MM.1S (cell line): ENCODE data around the gene KIAA0825.

ENCODE experiments used
- EZH2 ChIP-seq: fragments of 300-600 bp; sonication (generic); optimal IDR thresholded peaks from 2 replicates; pipeline ENCODE3; 2017; ENCODE audit warnings: low read depth, mild to moderate bottlenecking, antibody characterized with exemption, low read length, mixed read lengths
- EZH2phosphoT487 ChIP-seq: fragments of 300-600 bp; sonication (generic); IDR thresholded peaks from 2 replicates; pipeline ENCODE4 v1.6.1; 2018; ENCODE audit warnings: antibody characterized with exemption, low read length
- TF ChIP-seq, protein P1 (sequence below): fragments of 300-600 bp; sonication (generic); IDR thresholded peaks from 2 replicates; pipeline ENCODE4 v1.5.1; 2016; ENCODE audit warnings: antibody characterized with exemption, low read length, mixed read lengths

DNA sequence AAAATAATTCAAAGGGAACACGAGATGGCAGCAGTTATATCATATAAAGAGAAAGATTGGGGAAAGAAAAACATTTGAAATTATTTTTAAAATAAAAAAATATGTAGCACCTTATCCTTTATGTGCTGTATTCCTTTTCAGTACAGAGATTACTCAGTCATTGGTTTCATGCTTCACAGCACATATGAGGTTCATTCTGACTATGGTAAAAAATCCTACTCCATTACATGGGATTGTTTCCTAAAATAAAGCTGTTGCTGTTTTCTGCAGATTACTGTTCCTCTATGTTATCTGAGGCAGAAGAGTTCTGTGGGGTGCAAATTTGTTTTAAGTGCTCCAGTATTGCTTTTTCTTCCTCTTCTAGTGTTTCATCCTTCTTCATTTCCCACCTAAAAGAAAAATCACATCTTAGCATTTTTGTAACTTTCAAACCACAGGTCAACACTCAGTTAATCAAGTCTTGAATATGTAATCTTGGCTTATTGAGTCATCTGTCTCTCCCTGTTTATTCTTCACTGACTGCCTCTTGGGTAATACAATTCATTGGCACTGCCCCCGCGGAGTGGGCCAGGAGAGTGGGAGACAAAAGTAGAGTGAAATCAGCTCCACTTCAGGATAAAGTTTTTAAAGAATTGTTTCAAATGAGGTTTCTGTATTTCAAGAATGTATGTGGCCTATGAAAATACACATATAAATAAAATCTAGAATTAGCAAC lies 464.5 kb downstream of the KIAA0825 start:
- TF ChIP-seq, protein P1, sequence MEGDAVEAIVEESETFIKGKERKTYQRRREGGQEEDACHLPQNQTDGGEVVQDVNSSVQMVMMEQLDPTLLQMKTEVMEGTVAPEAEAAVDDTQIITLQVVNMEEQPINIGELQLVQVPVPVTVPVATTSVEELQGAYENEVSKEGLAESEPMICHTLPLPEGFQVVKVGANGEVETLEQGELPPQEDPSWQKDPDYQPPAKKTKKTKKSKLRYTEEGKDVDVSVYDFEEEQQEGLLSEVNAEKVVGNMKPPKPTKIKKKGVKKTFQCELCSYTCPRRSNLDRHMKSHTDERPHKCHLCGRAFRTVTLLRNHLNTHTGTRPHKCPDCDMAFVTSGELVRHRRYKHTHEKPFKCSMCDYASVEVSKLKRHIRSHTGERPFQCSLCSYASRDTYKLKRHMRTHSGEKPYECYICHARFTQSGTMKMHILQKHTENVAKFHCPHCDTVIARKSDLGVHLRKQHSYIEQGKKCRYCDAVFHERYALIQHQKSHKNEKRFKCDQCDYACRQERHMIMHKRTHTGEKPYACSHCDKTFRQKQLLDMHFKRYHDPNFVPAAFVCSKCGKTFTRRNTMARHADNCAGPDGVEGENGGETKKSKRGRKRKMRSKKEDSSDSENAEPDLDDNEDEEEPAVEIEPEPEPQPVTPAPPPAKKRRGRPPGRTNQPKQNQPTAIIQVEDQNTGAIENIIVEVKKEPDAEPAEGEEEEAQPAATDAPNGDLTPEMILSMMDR, result no peak
- TF ChIP-seq EZH2phosphoT487 (no peak), EZH2 (no peak)
